ENCODE results near the gene NUMBL.
A peak's percentile ranks its signal among the peaks of the same experiment; 100 is the strongest.

The NUMBL gene

GRCh38 chr19:40689339-40690049, 957 bp downstream of the NUMBL start:
- DNase-seq = peak; percentile 28

GRCh38 chr19:40688987-40689338, 1.5 kb downstream of the NUMBL start:
- no peak for DNase-seq

GRCh38 chr19:40688309-40688708, 2.1 kb downstream of the NUMBL start:
- no peak for DNase-seq

GRCh38 chr19:40687525-40688016, 2.9 kb downstream of the NUMBL start:
- peak; percentile 77 for DNase-seq

DNA sequence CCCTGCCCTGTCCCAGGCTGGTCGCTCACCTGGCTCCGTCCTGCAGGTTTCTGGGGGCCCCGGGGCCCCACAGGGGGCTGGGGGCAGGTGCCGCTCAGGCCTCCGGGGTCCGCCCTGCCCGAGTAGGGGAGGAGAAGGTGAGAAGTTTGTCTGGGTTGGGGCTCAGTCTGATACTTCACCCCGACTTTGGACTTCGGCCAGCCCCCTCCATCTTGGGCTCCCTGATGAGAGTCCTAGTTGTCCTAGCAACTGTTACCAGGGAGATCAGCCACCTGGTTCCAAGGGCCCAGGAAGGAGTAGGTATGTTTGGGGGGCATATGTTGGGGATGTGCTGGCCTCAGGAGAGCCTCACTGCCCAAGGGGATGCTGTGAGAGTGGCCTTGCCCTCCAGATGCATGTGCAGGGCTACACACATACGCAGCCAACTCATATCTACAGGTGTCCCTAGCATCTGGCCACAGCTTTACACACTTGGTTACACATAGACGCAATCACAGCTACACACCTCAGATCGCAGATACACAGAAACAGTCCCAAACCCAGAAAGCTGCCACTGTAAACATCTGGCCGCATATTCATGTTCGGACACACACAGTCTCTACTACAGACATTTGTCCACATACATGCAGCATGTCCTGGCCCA, 3.4 kb downstream of the NUMBL start:
- no peak for DNase-seq

GRCh38 chr19:40685563-40685962, 4.9 kb downstream of the NUMBL start:
- no peak for DNase-seq

- no peak for DNase-seq
Measured at GRCh38 chr19:40685016-40685526, 5.4 kb downstream of the NUMBL start.

- no peak for DNase-seq
Measured at GRCh38 chr19:40684280-40684679, 6.2 kb downstream of the NUMBL start.

GRCh38 chr19:40683437-40683836, 7.0 kb downstream of the NUMBL start:
- no peak for DNase-seq

GRCh38 chr19:40682431-40682964, 8.0 kb downstream of the NUMBL start:
- DNase-seq = no peak

- no peak for DNase-seq
Measured at GRCh38 chr19:40681039-40681438, 9.4 kb downstream of the NUMBL start.

DNA sequence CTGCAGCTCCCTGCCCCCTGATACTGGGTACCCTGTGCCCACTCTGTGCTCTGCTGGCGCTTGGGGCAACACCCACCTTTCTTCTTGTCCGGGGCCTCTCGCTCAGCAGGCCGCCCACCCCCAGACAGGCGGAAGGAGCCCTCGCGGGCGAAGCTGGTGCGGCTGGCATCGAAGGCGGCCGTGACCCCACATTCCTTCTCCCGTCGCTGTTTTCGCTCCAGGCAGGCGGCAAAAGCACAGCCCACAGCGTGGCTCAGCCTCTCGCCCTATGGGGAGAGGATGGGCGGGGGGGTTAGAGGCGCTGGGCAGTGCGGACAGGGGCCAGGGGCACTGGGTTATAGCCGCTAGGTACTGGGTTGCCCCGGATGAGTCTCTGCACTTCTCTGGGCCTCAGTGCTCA, 13.3 kb downstream of the NUMBL start:
- no peak for DNase-seq

DNA sequence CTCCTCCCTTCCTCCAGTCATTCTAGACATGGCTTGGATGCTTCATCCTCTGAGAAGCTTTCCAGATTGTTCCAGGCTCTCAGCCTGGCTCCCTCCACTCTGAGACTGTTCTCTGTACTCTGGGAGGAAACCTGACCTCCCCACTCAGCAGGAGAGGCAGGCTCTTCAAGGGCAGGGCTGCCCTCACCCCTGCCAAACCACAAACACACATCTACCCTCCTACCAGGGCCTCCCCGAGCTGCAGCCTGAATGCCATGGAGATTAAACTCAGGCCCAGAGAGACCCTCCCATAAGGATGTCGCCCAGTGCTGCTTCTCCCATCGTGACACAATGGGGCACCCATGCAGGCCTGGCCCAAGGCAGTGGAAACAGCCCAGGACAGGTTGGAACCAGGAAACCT, 16.2 kb downstream of the NUMBL start:
- no peak for DNase-seq

GRCh38 chr19:40673397-40673796, 17.1 kb downstream of the NUMBL start:
- DNase-seq = no peak

GRCh38 chr19:40672573-40673299, 17.7 kb downstream of the NUMBL start:
- no peak for DNase-seq

DNA sequence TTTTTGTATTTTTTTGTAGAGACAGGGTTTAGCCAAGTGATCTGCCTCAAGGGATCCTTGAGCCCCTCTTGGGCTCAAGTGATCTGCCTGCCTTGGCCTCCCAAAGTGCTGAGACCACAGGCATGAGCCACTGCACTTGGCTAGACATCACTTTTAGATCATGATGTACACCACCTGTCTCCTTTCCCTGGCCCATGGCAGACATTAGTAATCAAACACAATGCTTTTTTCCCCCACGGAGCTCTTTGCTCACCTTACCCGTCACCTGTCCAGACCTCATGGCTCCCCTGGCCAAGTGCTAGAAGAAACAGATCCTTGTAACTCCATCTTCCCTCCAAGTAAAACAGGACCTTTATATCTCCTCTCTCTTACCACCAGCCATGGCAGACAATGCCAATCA, 18.4 kb downstream of the NUMBL start:
- DNase-seq = no peak

GRCh38 chr19:40671404-40671803, 19.0 kb downstream of the NUMBL start:
- no peak for DNase-seq

- no peak for DNase-seq
Measured at GRCh38 chr19:40668991-40669614, 21.3 kb downstream of the NUMBL start.

- DNase-seq = no peak
Measured at GRCh38 chr19:40667602-40668001, 22.8 kb downstream of the NUMBL start.

GRCh38 chr19:40666803-40667438, 23.5 kb downstream of the NUMBL start:
- no peak for DNase-seq

GRCh38 chr19:40663695-40664692, 26.5 kb downstream of the NUMBL start:
- DNase-seq = peak; percentile 36

Measured in fibroblast of skin of scalp (primary cell).